SK-N-SH (cell line): ENCODE data around the gene IPO4.

Experiments
- CTCF ChIP-seq: fragments of 200-600 bp; sonication (generic); IDR thresholded peaks from 2 replicates; pipeline ENCODE4 v1.6.1; 2017; ENCODE audit warnings: antibody characterized with exemption, mild to moderate bottlenecking, moderate library complexity
- EZH2phosphoT487 ChIP-seq: fragments of 200-600 bp; sonication (generic); IDR thresholded peaks from 2 replicates; pipeline ENCODE4 v1.6.1; 2017; ENCODE audit warnings: low read depth, mixed run types, mild to moderate bottlenecking, antibody characterized with exemption, moderate library complexity, borderline replicate concordance
- FOSL2 ChIP-seq: IDR thresholded peaks from 2 replicates; pipeline ENCODE4 v1.4.0; 2012; ENCODE audit warnings: low read depth, mild to moderate bottlenecking, moderate library complexity, borderline replicate concordance
- GABPA ChIP-seq: IDR thresholded peaks from 2 replicates; pipeline ENCODE4 v1.4.0; 2012; ENCODE audit warnings: low read depth, mild to moderate bottlenecking
- MAX ChIP-seq: IDR thresholded peaks from 2 replicates; pipeline ENCODE4 v1.4.0; 2012; ENCODE audit warnings: low read depth
- POLR2AphosphoS5 ChIP-seq: IDR thresholded peaks from 2 replicates; pipeline ENCODE4 v1.6.1; 2012; ENCODE audit warnings: low read depth, low read length
- RXRA ChIP-seq: IDR thresholded peaks from 2 replicates; pipeline ENCODE4 v1.4.0; 2012; ENCODE audit warnings: low read depth, mild to moderate bottlenecking, borderline replicate concordance
- SMC3 ChIP-seq: IDR thresholded peaks from 2 replicates; pipeline ENCODE4 v1.6.1; 2012; ENCODE audit warnings: low read depth, low read length, improper control_type of control experiment
- TAF1 ChIP-seq: IDR thresholded peaks from 2 replicates; pipeline ENCODE4 v1.6.1; 2012; ENCODE audit warnings: low read depth, mild to moderate bottlenecking, low read length, moderate library complexity, borderline replicate concordance
- YY1 ChIP-seq: IDR thresholded peaks from 2 replicates; pipeline ENCODE4 v1.4.0; 2012; ENCODE audit warnings: low read depth, mild to moderate bottlenecking
- ZBTB33 ChIP-seq: IDR thresholded peaks from 2 replicates; pipeline ENCODE4 v1.4.0; 2012; ENCODE audit warnings: low read depth, borderline replicate concordance

- no peak for TF ChIP-seq CTCF
- TF ChIP-seq ZBTB33, result no peak
- TF ChIP-seq RXRA, result no peak
- no peak for TF ChIP-seq EZH2phosphoT487
- TF ChIP-seq YY1, result no peak
- TF ChIP-seq GABPA, result no peak
- no peak for TF ChIP-seq POLR2AphosphoS5
- no peak for TF ChIP-seq SMC3
- no peak for TF ChIP-seq MAX
- no peak for TF ChIP-seq TAF1
- no peak for TF ChIP-seq FOSL2
These were observed 42.7 kb downstream of the IPO4 start for GRCh38 chr14:24145690-24146452.
